HuH-7 (cell line): ENCODE measurements around the gene TLR10.
A peak's percentile ranks its signal among the peaks of the same experiment; 100 is the strongest.
"Not testable (repeated sequence)": the region's sequence is repeated elsewhere in the genome, so short reads cannot be mapped to it uniquely, and the experiment has no call there.

Experiments used
- DNase-seq: peaks from one replicate; pipeline ENCODE4 v3.0.0; 2011; ENCODE audit warnings: low spot score

TLR10 gene

GRCh38 chr4:38782452-38783108 is at the start of gene TLR10:
TSS of gene TLR10 (minus strand) at chr4:38782990. CDS start at chr4:38775590, 7,400 bp downstream.
- peak; percentile 58 for DNase-seq

DNA sequence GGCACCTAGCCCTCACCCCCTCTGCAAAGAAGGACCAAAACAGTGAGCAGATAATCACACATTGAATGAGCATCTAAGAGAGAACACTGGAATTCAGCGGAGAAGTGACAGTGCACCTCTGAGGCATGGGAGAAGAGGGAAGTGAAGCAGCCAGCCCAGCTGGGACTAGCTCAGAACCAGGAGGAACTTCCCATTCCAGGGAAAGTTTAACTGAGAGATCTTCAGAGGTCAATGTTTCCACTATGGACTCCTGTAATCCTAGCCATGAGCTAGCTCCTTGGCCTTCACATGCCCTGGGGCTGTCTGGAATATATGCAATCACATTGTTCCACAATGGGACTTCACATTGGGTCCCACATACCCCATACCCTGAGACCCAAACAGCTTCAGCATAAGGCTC is 49.4 kb upstream of the TLR10 start:
- DNase-seq, result no peak

DNA sequence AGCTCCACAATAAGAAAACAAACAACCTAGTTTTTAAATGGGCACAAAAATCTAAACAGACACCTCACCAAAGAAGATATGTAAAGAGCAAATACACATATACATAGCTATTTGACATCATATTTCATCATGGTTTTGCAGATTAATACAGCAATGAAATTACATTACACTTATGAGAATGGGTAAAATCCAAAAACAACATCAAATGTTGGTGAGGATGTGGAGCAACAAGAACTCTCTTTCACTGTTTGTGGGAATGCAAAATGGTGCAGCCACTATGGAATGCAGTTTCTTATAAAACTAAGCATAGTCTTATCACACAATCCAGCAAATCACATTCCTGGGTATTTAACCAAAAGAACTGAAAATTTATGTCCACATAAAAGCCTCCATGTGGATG is 48.9 kb upstream of the TLR10 start:
- DNase-seq, result no peak

DNA sequence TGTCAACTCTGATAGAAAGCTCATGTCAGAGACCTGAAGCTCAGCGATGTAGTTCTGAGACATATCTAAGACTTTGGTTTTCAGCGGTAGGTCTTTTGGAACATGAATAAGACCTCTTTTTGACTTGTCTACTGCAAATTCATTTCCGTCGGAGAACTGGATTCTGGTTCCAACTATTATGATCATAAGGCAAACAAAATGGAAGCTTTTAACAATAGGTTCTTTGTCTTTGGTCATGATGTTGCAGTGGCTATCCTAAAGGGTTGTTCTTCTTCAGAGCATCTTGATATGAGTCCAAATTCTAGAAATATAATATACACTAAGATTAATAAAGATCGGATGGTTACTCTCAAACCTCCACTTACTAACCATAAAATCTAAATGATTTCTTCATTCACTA is 46.4 kb upstream of the TLR10 start:
- no peak for DNase-seq

DNA sequence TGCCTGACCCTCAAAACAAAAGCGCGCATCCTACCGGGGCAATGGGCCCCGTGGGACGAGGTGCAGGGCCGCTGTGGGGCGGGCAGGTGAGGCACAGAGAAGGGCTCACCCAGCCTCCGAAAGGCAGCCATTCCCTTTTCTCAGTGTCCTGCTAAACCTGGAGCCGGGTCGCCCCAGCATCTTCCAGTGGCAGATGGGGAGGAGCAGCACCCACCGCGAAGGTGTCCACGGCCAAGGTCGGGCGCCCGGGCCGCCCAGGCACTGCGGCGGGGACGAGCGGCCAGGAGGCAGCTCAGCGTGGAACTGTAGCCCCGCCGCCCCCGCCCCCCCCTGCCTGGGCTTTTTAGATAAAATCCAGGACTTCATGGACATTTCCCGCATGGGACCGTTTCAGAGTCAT is 41.0 kb upstream of the TLR10 start:
- DNase-seq, result no peak

- DNase-seq, result no peak
These were observed 40.0 kb upstream of the TLR10 start for GRCh38 chr4:38822748-38823303.

- DNase-seq, result no peak
These were observed 38.9 kb upstream of the TLR10 start for GRCh38 chr4:38821739-38822138.

DNA sequence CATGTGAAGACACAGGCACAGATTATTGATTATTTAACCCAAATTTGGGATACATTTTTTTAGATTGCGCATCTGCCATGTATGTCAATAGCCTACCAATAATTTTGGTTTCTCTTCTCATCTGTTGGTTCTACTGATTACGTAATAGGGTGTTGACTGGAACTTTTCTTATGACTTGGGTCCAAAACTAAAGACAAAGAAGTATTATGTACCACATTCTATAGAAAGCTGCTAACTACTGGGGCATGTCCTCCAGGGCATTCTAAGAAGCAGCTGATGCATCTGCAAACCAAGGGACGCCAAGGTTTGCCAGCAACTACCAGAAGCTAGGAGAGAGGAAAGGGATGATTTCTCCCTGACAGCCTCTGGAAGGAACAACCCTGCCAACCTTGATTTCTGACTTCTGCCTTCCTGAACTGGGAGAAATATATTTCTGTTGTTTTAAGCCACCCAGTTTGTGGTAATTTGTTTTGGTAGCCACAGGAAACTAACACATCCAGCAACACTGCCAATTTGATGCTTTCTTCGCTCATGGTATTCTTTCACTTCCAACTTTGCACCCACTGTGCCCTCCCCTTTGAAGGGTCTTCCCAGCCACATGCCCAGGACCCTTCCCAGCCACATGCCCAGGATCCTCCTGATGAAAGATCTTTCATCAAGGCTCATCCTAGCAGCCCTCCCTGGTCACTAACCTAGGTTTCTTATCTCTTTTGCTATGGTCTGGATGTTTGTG is 37.7 kb upstream of the TLR10 start:
- DNase-seq, result no peak

DNA sequence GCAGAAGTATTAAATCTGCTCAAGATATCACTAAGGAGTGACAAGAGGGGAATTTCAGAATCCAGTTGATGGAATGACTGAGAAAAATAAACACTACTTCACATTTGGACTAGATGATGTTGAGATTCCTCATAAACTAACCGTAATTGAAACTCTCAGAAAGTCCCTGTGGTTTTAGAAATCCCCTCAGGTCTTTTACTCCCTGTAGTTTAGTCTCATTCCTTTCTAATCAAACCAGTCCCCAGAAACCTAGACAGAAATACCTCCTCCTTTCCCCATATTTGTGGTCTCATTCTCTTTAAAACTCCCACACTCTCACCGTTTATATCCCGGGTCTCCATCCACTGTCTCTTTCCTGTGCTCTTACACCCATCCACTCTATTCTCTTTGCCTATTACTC is 36.8 kb upstream of the TLR10 start:
- DNase-seq, result no peak

DNA sequence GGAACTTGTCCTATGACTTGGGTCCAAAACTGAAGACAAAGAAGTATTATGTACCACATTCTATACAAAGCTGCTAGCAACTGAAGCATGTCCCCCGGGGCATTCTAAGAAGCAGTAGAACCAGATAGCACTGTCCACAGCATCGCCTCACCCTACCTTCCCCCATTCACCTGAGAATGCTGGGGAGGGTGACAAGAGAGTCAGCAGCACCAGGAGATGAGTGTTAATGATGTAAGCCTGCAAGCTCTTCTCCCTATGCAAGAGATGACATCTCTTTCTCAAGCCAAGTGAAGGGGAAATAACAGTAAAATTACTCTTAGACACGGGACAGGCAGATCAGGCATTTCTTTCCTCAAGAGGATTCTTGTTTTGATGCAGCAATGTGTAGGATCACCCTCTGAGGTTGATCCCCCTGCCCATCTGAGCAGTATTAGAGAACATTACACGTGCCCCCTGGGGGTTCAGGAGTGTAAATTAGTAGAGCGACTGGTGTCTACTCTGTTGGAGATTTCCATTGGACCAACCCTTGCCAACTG is 35.7 kb upstream of the TLR10 start:
- DNase-seq, result no peak

GRCh38 chr4:38815885-38816782 is 33.3 kb upstream of the TLR10 start:
- no peak for DNase-seq

GRCh38 chr4:38814386-38814785 is 31.6 kb upstream of the TLR10 start:
- DNase-seq, result no peak

DNA sequence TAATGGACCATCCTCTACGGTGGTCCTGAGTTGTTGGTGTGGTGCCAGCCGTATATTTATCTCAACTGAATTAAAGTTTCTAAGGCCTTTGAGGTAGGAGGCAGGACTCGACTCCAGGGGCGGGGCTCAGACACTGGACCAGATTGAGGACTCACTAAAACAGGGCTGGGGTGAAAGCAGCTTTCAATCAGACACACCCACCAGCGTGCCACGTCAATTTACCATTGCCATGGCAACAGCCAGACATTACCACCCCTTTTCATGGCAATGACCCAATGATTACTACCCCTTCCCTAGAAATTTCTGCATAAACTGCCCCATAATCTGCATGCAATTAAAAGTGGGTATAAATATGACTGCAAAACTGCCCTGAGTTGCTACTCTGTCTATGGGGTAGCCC is 28.5 kb upstream of the TLR10 start:
- no peak for DNase-seq

GRCh38 chr4:38807462-38807861 is 24.7 kb upstream of the TLR10 start:
- DNase-seq, result not testable (repeated sequence)

DNA sequence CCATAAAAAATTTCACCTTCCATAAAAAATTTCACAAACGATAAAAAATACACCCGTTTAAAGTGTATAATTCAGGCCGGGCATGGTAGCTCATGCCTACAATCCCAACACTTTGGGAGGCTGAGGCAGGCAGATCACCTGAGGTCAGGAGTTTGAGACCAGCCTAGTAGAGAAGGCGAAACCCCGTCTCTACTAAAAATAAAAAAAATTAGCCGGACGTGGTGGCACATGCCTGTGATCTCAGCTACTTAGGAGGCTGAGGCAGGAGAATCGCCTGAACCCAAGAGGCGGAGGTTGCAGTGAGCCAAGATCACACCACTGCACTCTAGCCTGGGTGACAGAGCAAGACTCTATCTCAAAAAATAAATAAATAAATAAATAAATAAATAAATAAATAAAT is 23.5 kb upstream of the TLR10 start:
- not testable (repeated sequence) for DNase-seq

- no peak for DNase-seq
These were observed 22.8 kb upstream of the TLR10 start for GRCh38 chr4:38805530-38806145.

GRCh38 chr4:38804654-38805295 is 22.0 kb upstream of the TLR10 start, which contains the start of gene TLR1:
TSS of gene TLR1 (minus strand) at chr4:38804791. CDS start at chr4:38798831, 5,960 bp downstream.
- no peak for DNase-seq

DNA sequence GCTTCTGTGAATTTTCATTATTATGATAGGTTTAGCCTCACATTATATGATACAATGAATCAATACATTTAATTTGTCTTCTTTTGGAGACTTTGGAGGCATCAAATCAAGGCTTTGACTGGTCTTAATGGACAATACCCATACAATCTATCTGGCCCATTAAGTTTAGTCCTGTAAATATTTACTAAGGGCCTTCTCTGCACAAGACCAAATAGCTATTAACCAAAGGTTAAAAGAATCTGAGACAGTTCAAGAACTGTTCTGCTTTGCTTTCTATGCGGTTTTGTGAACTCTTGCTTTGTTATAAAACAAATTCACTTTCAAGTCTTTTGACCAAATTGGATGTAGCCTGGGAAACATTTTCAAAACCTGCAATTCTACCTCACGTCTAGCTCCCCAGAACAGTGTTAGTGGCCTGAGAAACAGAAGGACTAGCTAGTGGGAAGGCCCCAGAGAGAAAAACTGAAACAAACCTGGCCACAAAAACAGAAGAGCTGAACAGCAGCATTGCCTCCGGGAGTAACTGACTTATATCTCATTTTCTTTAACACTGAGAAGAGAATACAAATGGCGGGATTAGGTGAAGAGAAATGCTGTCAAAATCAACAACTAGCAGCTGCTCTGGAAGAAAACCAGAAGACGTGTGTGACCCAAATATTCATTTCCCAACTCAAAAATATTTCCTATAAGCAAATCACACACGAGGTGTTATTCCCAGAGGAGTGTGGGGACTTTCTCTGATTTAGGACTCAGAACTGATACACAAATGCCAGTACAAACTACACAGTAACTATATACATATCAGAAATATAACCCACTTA is 21.3 kb upstream of the TLR10 start:
- DNase-seq, result no peak

DNA sequence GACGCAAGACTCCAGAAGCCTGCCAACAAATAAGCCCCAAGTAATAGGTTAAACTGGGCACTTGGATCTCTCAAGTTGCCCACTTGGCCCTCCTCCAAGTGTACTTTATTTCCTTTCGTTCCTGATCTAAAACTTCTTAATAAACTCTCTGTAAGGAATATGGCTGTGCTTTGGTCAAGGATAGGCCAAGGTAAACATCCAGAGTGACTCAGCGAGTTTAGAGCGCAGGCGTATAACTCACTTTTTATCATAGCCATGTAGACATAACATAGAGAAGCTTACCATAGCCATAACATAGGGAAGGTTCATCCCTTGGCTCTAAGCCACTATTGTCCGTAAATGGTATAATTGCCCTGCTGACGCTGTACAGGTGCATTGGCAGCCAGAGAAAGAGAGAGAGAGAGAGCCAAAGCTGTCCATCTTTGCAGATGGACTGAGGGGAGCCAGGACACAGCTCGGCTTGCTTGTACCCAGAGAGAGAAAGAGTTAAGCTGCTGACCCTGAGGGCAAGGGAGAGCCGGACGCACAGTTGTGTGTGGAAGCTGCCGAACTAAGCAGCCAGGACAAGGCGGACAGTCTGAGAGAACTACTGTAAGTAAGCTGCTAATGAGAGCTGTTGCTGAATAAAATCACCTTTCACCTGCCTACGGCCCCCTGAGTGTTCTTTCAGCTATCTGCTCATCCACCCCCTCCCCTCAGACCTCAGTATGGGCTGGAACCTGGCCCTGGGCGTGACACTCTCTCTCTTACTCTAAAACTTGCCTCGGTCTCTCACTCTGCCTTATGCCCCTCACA is 20.0 kb upstream of the TLR10 start:
- DNase-seq, result no peak
